D721Med (cell line): ENCODE results near the gene CLSTN2.

Experiments
- DNase-seq: peaks from one replicate; pipeline ENCODE4 v3.0.0; 2011; ENCODE audit warnings: low spot score; ENCODE audit not compliant: insufficient read length
- FAIRE-seq: peaks from 2 replicates; lab custom pipeline; 2011; peaks lifted over from hg19 to GRCh38; lab: Jason Lieb, UNC
- TF ChIP-seq, protein P1 (sequence below): IDR thresholded peaks from 2 replicates; pipeline ENCODE4 v1.5.1; 2012; ENCODE audit warnings: mild to moderate bottlenecking, control low read depth; ENCODE audit not compliant: insufficient read depth; ENCODE audit errors: missing control alignments

The CLSTN2 gene

GRCh38 chr3:139954146-139954860 lies 19.3 kb downstream of the CLSTN2 start:
- DNase-seq (no peak), FAIRE-seq (no peak)
- TF ChIP-seq, protein P1, sequence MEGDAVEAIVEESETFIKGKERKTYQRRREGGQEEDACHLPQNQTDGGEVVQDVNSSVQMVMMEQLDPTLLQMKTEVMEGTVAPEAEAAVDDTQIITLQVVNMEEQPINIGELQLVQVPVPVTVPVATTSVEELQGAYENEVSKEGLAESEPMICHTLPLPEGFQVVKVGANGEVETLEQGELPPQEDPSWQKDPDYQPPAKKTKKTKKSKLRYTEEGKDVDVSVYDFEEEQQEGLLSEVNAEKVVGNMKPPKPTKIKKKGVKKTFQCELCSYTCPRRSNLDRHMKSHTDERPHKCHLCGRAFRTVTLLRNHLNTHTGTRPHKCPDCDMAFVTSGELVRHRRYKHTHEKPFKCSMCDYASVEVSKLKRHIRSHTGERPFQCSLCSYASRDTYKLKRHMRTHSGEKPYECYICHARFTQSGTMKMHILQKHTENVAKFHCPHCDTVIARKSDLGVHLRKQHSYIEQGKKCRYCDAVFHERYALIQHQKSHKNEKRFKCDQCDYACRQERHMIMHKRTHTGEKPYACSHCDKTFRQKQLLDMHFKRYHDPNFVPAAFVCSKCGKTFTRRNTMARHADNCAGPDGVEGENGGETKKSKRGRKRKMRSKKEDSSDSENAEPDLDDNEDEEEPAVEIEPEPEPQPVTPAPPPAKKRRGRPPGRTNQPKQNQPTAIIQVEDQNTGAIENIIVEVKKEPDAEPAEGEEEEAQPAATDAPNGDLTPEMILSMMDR: no peak

DNA sequence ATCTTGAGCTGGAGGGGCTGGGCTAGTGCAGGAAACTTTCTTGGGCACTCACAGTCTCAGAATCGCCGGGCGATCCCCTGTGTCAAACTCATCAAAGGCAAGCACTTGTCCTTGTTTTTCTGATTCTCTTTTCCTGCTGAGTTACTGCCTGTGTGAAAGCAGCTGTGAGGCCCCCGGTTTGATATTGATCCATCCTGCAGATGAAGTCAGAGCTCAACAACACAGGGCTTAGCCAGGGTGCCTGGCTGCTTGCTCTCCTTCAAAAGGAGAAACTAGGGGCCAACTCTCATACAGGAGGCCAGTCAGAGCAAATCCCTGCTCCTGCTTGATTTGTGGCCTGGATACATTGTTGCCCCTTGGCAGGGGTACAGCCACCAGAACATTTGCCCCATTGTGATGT lies 22.9 kb downstream of the CLSTN2 start:
- FAIRE-seq (no peak), DNase-seq (no peak)
- TF ChIP-seq, protein P1: no peak

DNA sequence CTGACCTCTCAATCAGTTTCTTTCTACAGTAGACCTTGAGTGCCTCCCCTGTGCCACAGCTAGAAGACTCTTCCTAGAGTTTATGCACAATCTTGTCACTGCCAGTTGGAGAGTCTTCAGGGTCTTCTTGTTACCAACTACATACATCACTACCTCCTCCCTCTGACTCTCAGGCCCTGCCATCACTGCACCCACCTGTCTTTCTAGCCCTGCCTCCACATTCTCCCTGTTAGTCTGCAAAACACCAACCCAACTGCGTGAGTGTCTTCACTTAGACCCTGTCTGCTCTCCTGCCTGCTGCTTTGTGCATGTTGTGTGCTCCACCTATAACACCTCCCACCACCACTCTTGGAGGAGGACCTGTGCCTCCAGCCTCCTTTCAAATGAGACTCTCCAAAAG lies 34.4 kb downstream of the CLSTN2 start:
- TF ChIP-seq, protein P1: no peak
- FAIRE-seq (no peak), DNase-seq (no peak)

- no peak for DNase-seq
- no peak for FAIRE-seq
- TF ChIP-seq, protein P1: no peak
Observed at GRCh38 chr3:139970526-139970925, 35.5 kb downstream of the CLSTN2 start.

- no peak for DNase-seq
- no peak for FAIRE-seq
- TF ChIP-seq, protein P1: no peak
Observed at GRCh38 chr3:139974809-139975425, 39.9 kb downstream of the CLSTN2 start.

DNA sequence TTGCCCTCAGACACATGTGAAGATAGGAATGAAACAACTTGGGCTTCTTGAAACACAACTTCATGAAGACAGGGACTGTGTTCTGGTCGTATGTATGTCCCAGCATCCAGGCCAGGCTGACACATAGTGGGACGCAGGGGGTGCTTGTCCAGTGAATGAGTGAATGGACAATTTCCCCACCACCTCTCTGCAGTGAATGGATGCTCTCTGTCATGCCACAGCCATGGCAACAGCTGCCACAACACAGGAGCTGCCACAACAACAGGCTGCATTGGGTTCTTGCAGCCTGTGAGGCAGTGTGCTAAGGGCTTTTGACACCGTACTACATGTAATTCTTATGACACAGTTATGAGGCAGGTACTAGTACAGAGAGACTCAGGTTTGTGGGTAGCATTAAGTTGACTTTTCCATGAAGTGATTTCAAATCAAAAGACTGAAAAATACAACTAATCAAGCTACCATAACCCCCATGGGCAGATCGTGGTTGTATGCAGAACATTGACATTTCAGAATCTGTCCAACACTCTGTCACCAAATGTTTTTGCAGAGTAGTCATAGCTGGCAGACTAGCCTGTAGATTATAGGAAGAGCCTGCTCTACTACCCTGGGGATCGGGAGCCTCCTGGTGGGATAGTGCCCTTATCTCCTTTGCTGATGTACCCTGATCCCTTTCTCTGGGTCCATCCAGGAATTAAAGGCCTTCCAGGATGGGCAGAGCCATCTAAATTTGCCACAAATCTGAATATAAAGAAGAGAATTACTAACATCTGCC lies 40.8 kb downstream of the CLSTN2 start:
- FAIRE-seq (no peak), DNase-seq (no peak)
- TF ChIP-seq, protein P1: no peak
